ENCODE data around the gene IPO13. TPM values are rescaled to one million over a fixed set of nuclear protein-coding genes. Genes with fewer than 3 reads are reported as not detected.

The IPO13 gene
- polyA plus RNA-seq, 1 of the 3 experiments (the other 2 are of a cell fraction), result 15.5 TPM

DNA sequence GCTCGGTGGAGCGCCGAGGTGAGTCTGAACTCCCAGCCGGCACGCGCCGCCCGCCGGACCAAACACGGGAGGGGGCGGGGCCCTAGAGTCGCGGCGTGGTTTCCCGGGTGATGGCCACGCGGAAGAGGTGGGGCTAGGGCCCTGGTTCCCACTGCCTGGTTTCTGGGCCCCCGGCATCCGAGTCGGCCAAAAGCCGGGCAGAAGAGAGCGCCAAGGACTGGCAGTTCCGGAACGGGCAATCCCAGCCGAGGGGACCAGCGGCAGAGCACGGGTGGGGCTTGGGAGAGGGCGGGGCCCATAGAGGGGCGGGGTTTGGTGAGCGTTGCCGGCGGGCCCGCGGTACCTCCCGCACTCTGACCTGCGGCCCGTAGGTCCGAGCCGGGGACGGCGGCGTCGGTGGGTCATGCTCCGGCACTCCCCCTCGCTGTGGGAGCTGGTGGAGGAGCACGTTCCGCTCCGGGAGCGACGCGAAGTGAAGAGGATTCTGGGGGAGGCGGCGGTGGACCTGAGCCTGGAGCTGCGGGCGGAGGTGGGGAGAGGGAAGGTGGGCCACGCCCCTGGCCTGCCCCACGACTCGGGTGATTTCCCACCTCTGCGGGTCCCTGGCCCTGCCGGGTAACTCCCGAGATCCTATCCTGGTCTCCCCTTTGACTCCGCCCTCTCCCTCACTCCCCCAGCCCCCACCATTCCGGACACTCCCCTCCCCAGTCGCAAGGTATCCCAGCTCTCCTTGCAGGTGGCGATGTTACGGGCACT lies 44.9 kb downstream of the IPO13 start, which contains the start of gene CCDC24 (continued):
- TF ChIP-seq, protein P1, sequence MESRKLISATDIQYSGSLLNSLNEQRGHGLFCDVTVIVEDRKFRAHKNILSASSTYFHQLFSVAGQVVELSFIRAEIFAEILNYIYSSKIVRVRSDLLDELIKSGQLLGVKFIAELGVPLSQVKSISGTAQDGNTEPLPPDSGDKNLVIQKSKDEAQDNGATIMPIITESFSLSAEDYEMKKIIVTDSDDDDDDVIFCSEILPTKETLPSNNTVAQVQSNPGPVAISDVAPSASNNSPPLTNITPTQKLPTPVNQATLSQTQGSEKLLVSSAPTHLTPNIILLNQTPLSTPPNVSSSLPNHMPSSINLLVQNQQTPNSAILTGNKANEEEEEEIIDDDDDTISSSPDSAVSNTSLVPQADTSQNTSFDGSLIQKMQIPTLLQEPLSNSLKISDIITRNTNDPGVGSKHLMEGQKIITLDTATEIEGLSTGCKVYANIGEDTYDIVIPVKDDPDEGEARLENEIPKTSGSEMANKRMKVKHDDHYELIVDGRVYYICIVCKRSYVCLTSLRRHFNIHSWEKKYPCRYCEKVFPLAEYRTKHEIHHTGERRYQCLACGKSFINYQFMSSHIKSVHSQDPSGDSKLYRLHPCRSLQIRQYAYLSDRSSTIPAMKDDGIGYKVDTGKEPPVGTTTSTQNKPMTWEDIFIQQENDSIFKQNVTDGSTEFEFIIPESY (IDR thresholded peaks at IDR 0.05; ENCODE audit: borderline replicate concordance, low read depth), result no peak
- TF ChIP-seq, protein P2, sequence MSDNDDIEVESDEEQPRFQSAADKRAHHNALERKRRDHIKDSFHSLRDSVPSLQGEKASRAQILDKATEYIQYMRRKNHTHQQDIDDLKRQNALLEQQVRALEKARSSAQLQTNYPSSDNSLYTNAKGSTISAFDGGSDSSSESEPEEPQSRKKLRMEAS (IDR thresholded peaks at IDR 0.05; ENCODE audit: low read depth), result peak; percentile 81

DNA sequence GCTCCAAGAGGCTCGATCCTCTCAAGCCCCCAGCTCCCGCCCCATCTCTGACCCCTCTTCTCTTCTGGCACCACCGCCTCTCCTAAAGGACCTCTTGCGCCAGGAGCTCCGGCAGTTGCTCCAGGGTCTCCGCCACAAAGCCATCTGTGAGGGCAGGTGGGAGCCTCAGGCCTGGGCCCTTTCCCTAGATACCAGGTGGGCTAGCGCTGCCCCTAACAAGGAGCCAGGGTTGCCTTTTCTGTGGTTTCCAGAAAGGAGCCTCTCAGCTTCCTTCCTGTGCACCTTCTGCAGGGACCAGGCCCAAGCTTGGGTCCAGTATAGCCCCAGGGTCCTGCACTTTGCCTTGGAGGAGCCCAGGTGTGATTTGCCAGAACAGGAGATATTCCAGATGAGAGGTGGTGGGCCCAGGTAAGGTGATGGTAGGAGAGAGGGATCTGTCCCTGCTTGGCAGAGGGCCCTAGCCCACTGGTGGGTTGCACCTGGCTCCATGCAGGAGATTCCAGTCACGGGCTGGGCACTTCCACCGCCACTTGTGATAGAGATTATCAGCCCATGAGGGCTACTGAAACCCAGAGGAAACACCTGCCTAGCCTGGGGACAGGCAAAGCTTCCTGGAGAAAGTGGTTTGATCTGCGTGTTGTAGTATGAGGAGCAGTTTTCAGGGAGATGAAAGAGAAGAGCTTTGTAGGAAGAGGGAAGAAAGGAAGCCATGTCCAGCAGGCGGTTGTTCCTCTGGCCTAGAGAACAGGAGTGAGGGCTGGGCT lies 45.7 kb downstream of the IPO13 start:
- TF ChIP-seq YY1 (IDR thresholded peaks at IDR 0.05; ENCODE audit: low read depth) (no peak), SIN3A (IDR thresholded peaks at IDR 0.05; ENCODE audit: borderline replicate concordance, low read depth, low read length) (no peak), CHD2 (IDR thresholded peaks at IDR 0.05; ENCODE audit: low read length, partially characterized antibody) (no peak), FOSL2 (IDR thresholded peaks at IDR 0.05; ENCODE audit: borderline replicate concordance, low read depth) (no peak), RFX5 (IDR thresholded peaks at IDR 0.05; ENCODE audit: low read length) (no peak)
- TF ChIP-seq, protein P1 (IDR thresholded peaks at IDR 0.05; ENCODE audit: borderline replicate concordance, low read depth), result no peak
- Histone ChIP-seq H3K79me2 (ENCODE audit: insufficient read depth) (no peaks in the 10 kb centered on the region), H3K4me2 (peak overlapping the region; percentile 90), H3K36me3 (replicated peaks in 1 of 2; ENCODE audit: control insufficient read depth in 1 of 2, insufficient read depth in 2 of 2, low read length in 1 of 2) (no peaks in the 10 kb centered on the region), H3F3A (replicated peaks; ENCODE audit: insufficient read depth) (peaks cover 8% of the 10 kb centered on the region), H3K27me3 (ENCODE audit: insufficient read depth) (no peaks in the 10 kb centered on the region), H3K27ac (ENCODE audit: low read depth in 2 of 2, low read length in 1 of 2) (peak overlapping the region in 1 of 2 experiments; percentile 86; a peak in 1 of 4 replicates), H3K4me1 (ENCODE audit: control insufficient read depth in 1 of 2, insufficient read depth in 2 of 2, low read depth in 1 of 2, low read length in 1 of 2) (peaks cover 8 to 48% of the 10 kb centered on the region in 2 experiments), H3K9me3 (no peaks in the 10 kb centered on the region), H3K9ac (peak overlapping the region; percentile 75; the same call in 1 of the 2 replicates), H3K4me3 (ENCODE audit: low read depth in 2 of 2, low read length in 1 of 2) (peak overlapping the region; percentile 71 to 75), H3K9me2 (no peaks in the 10 kb centered on the region), H4K20me1 (ENCODE audit: insufficient read depth) (no peaks in the 10 kb centered on the region), H2AFZ (ENCODE audit: low read depth) (peak overlapping the region; percentile 87; the same call in 1 of the 2 replicates)
- ChIA-PET CTCF (interaction anchor here (1.1 to 20.6 kb wide), 11 partner anchors 9 to 286 kb away, joined by 3 to 598 read pairs (median 5); partner anchors contain the start of genes ATP6V0B and SLC6A9), POLR2A (interaction anchor here (0.7 to 1.2 kb wide), 4 partner anchors 17 to 500 kb away, joined by 3 read pairs; partner anchors contain the start of genes ATP6V0B and SLC6A9)
- 81% methylated on average over 11 of the region's 11 CpGs for WGBS (ENCODE audit: low lambda C conversion rate)
- DNase-seq, result no peak

Measured in SK-N-SH (cell line).